Activated T-cell treated with anti-CD3 and anti-CD28 coated beads, Interleukin-2, amount 50 U/mL, for 72 hours (primary cell): ENCODE measurements around the gene CYP2W1. TPM values are rescaled to one million over a fixed set of nuclear protein-coding genes. Genes with fewer than 3 reads are reported as not detected.
"Not testable (repeated sequence)": the region's sequence is repeated elsewhere in the genome, so short reads cannot be mapped to it uniquely, and the experiment has no call there.

Experiments used
- ATAC-seq, 2 donors: fragments of 150-1000 bp; cut with Tn5 transposase; replicated peaks in 1 of 2; 2 replicates each; pipeline ENCODE4 v1.10.0; 2021; ENCODE audit warnings: moderate library complexity in 2 of 2, mild to moderate bottlenecking in 1 of 2
- DNase-seq, 2 donors: peaks; one replicate each; pipeline ENCODE4 v3.0.0; 2021 to 2022; ENCODE audit warnings: mixed read lengths in 1 of 2
- H3K27ac Mint-ChIP-seq: one replicate; pipeline ENCODE4 v1.8.0; 2022; ENCODE audit warnings: mild to moderate bottlenecking, moderate library complexity, mixed read lengths
- H3K27me3 Mint-ChIP-seq: one replicate; pipeline ENCODE4 v1.8.0; 2022; ENCODE audit warnings: low read depth, mixed read lengths
- H3K36me3 Mint-ChIP-seq, 2 donors: one replicate each; pipeline ENCODE4 v1.8.0; 2022; ENCODE audit warnings: mixed read lengths in 2 of 2, mild to moderate bottlenecking in 1 of 2; ENCODE audit not compliant: insufficient read depth in 2 of 2
- H3K4me1 Mint-ChIP-seq: one replicate; pipeline ENCODE4 v1.8.0; 2022; ENCODE audit warnings: low read depth, mixed read lengths
- H3K4me3 Mint-ChIP-seq, 2 donors: one replicate each; pipeline ENCODE4 v1.8.0; 2022; ENCODE audit warnings: mild to moderate bottlenecking in 2 of 2, mixed read lengths in 2 of 2, moderate library complexity in 2 of 2
- H3K9me3 Mint-ChIP-seq, 2 donors: one replicate each; pipeline ENCODE4 v1.8.0; 2022; ENCODE audit warnings: mixed read lengths in 2 of 2
- total RNA-seq, 2 donors: library from RNA; stranded (reverse); gene quantifications; one replicate each; pipeline ENCODE4 v1.2.3, GENCODE V29; 2022

CYP2W1 gene
- total RNA-seq, 2 donors from 2014 or later: not detected

- Mint-ChIP-seq H3K9me3 (peaks cover 0 to 2% of the 10 kb centered on the region in 2 donors), H3K36me3 (peaks cover 0 to under 1% of the 10 kb centered on the region in 2 donors), H3K4me1 (peaks cover 13% of the 10 kb centered on the region), H3K4me3 (peak overlapping the region; percentile 48 to 62), H3K27ac (no peak overlapping the region), H3K27me3 (no peaks in the 10 kb centered on the region)
- ATAC-seq (no peak), DNase-seq (no peak)
Observed at GRCh38 chr7:1027242-1028043, 44.5 kb downstream of the CYP2W1 start.

GRCh38 chr7:1028044-1028770 lies 45.2 kb downstream of the CYP2W1 start:
- ATAC-seq: peak; percentile 87 to 90
- no peaks in the 10 kb centered on the region for H3K36me3 Mint-ChIP-seq
- peaks cover 0 to 2% of the 10 kb centered on the region in 2 donors for H3K9me3 Mint-ChIP-seq
- H3K4me1 Mint-ChIP-seq: peaks cover 19% of the 10 kb centered on the region
- no peaks in the 10 kb centered on the region for H3K27me3 Mint-ChIP-seq
- peak; percentile 79 to 92 for DNase-seq
- no peak overlapping the region for H3K27ac Mint-ChIP-seq
- peak overlapping the region; percentile 81 to 83 for H3K4me3 Mint-ChIP-seq

- no peaks in the 10 kb centered on the region for H3K36me3 Mint-ChIP-seq
- peak; percentile 68 to 75 for DNase-seq
- peak; percentile 84 to 85 for ATAC-seq
- H3K4me3 Mint-ChIP-seq: peak overlapping the region; percentile 81 to 83
- no peaks in the 10 kb centered on the region for H3K27me3 Mint-ChIP-seq
- no peaks in the 10 kb centered on the region for H3K9me3 Mint-ChIP-seq
- H3K27ac Mint-ChIP-seq: peak overlapping the region; percentile 33
- peaks cover 27% of the 10 kb centered on the region for H3K4me1 Mint-ChIP-seq
Observed at GRCh38 chr7:1028775-1029636, 46.0 kb downstream of the CYP2W1 start.

GRCh38 chr7:1029637-1030443 lies 46.9 kb downstream of the CYP2W1 start:
- Mint-ChIP-seq H3K27ac (no peak overlapping the region), H3K36me3 (no peaks in the 10 kb centered on the region), H3K9me3 (no peaks in the 10 kb centered on the region), H3K27me3 (no peaks in the 10 kb centered on the region), H3K4me1 (peaks cover 29% of the 10 kb centered on the region), H3K4me3 (peak overlapping the region in 1 of 2 donors; percentile 81)
- DNase-seq (no peak), ATAC-seq (no peak)

GRCh38 chr7:1030444-1031070 lies 47.6 kb downstream of the CYP2W1 start:
- H3K27ac Mint-ChIP-seq: no peak overlapping the region
- ATAC-seq (no peak), DNase-seq (no peak)
- peaks cover 29% of the 10 kb centered on the region for H3K4me1 Mint-ChIP-seq
- H3K36me3 Mint-ChIP-seq: no peaks in the 10 kb centered on the region
- no peaks in the 10 kb centered on the region for H3K27me3 Mint-ChIP-seq
- H3K4me3 Mint-ChIP-seq: no peak overlapping the region
- no peaks in the 10 kb centered on the region for H3K9me3 Mint-ChIP-seq

- H3K9me3 Mint-ChIP-seq: no peaks in the 10 kb centered on the region
- H3K36me3 Mint-ChIP-seq: no peaks in the 10 kb centered on the region
- no peaks in the 10 kb centered on the region for H3K27me3 Mint-ChIP-seq
- no peak overlapping the region for H3K27ac Mint-ChIP-seq
- H3K4me3 Mint-ChIP-seq: no peak overlapping the region
- DNase-seq (no peak), ATAC-seq (no peak)
- H3K4me1 Mint-ChIP-seq: peaks cover 29% of the 10 kb centered on the region
Observed at GRCh38 chr7:1031716-1032455, 48.9 kb downstream of the CYP2W1 start.

GRCh38 chr7:1032536-1033181 lies 49.7 kb downstream of the CYP2W1 start:
- H3K36me3 Mint-ChIP-seq: no peaks in the 10 kb centered on the region
- peaks cover 29% of the 10 kb centered on the region for H3K4me1 Mint-ChIP-seq
- H3K27me3 Mint-ChIP-seq: no peaks in the 10 kb centered on the region
- ATAC-seq (no peak), DNase-seq (no peak)
- no peaks in the 10 kb centered on the region for H3K9me3 Mint-ChIP-seq
- H3K4me3 Mint-ChIP-seq: no peak overlapping the region
- H3K27ac Mint-ChIP-seq: no peak overlapping the region

- DNase-seq: no peak
- ATAC-seq: no peak
- Mint-ChIP-seq H3K27ac (no peak overlapping the region), H3K27me3 (no peaks in the 10 kb centered on the region), H3K9me3 (no peaks in the 10 kb centered on the region), H3K4me3 (no peak overlapping the region), H3K4me1 (peaks cover 28% of the 10 kb centered on the region), H3K36me3 (no peaks in the 10 kb centered on the region)
Observed at GRCh38 chr7:1033546-1034145, 50.7 kb downstream of the CYP2W1 start.

- peaks cover 19% of the 10 kb centered on the region for H3K4me1 Mint-ChIP-seq
- not testable (repeated sequence) for H3K27me3 Mint-ChIP-seq, H3K4me3 Mint-ChIP-seq, H3K36me3 Mint-ChIP-seq, DNase-seq, H3K9me3 Mint-ChIP-seq, ATAC-seq, H3K27ac Mint-ChIP-seq
Observed at GRCh38 chr7:1034769-1035168, 51.8 kb downstream of the CYP2W1 start.

- ATAC-seq, DNase-seq, H3K4me3 Mint-ChIP-seq, H3K9me3 Mint-ChIP-seq, H3K36me3 Mint-ChIP-seq, H3K27ac Mint-ChIP-seq, H3K27me3 Mint-ChIP-seq: not testable (repeated sequence)
- peaks cover 23% of the 10 kb centered on the region for H3K4me1 Mint-ChIP-seq
Observed at GRCh38 chr7:1036164-1036928, 53.4 kb downstream of the CYP2W1 start.
